ENCODE results near the gene MNS1. TPM values are rescaled to one million over a fixed set of nuclear protein-coding genes. Genes with fewer than 3 reads are reported as not detected.

Gene MNS1
- total and polyA plus RNA-seq, 2 experiments from 2014 or later: 2.9 to 16.9 TPM

GRCh38 chr15:56460947-56461346 lies 4.0 kb downstream of the MNS1 start (continued):
- TF ChIP-seq ZNF462 (CRISPR knock-in tag; IDR thresholded peaks at IDR 0.05) (no peak), POLR2AphosphoS5 (IDR thresholded peaks at IDR 0.05; ENCODE audit: low read depth) (no peak), CREB1 (CRISPR knock-in tag; IDR thresholded peaks at IDR 0.05; ENCODE audit: low read depth) (no peak), ZNF331 (CRISPR knock-in tag; IDR thresholded peaks at IDR 0.05; ENCODE audit: low read depth) (no peak), EZH2 (IDR thresholded peaks at IDR 0.05; ENCODE audit: low read depth, unreplicated experiment) (no peak), JUNB (IDR thresholded peaks at IDR 0.05; ENCODE audit: unreplicated experiment) (no peak), REST (IDR thresholded peaks at IDR 0.05; ENCODE audit: unreplicated experiment) (no peak), ZNF114 (CRISPR knock-in tag; IDR thresholded peaks at IDR 0.05) (no peak), EZH2phosphoT487 (IDR thresholded peaks at IDR 0.05; ENCODE audit: unreplicated experiment) (no peak), NANOG (IDR thresholded peaks at IDR 0.05; ENCODE audit: borderline replicate concordance) (no peak)
- TF ChIP-seq, protein P1, sequence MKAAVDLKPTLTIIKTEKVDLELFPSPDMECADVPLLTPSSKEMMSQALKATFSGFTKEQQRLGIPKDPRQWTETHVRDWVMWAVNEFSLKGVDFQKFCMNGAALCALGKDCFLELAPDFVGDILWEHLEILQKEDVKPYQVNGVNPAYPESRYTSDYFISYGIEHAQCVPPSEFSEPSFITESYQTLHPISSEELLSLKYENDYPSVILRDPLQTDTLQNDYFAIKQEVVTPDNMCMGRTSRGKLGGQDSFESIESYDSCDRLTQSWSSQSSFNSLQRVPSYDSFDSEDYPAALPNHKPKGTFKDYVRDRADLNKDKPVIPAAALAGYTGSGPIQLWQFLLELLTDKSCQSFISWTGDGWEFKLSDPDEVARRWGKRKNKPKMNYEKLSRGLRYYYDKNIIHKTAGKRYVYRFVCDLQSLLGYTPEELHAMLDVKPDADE (IDR thresholded peaks at IDR 0.05): no peak

All from GM23338 (cell line).